DOHH2 (cell line): ENCODE results near the gene COL5A3.

Source experiments
- H3F3A ChIP-seq: fragments of 200-600 bp; sonication (generic), shearing (Covaris generic); 2 replicates; pipeline ENCODE4 v1.6.0; 2016; ENCODE audit warnings: antibody characterized with exemption, mild to moderate bottlenecking; ENCODE audit not compliant: control insufficient read depth, insufficient read depth
- H3K27ac ChIP-seq: fragments of 200-600 bp; sonication (generic); 2 replicates; pipeline ENCODE4 v1.5.1; 2014; ENCODE audit warnings: low read depth, mild to moderate bottlenecking, low read length, moderate library complexity
- H3K27me3 ChIP-seq: fragments of 200-600 bp; sonication (generic); 2 replicates; pipeline ENCODE4 v1.6.1; 2014; ENCODE audit warnings: mild to moderate bottlenecking, low read length, mixed read lengths; ENCODE audit not compliant: control insufficient read depth
- H3K36me3 ChIP-seq: fragments of 200-600 bp; sonication (generic); 2 replicates; pipeline ENCODE4 v1.6.1; 2014; ENCODE audit warnings: mild to moderate bottlenecking, low read length, moderate library complexity, mixed read lengths; ENCODE audit not compliant: control insufficient read depth
- H3K4me1 ChIP-seq: fragments of 200-600 bp; sonication (generic); 2 replicates; pipeline ENCODE4 v1.6.1; 2014; ENCODE audit warnings: mild to moderate bottlenecking, low read length, mixed read lengths; ENCODE audit not compliant: control insufficient read depth
- H3K4me2 ChIP-seq: fragments of 200-600 bp; sonication (generic); 2 replicates; pipeline ENCODE4 v1.6.0; 2014; ENCODE audit warnings: mild to moderate bottlenecking, low read length, moderate library complexity
- H3K4me3 ChIP-seq: fragments of 200-600 bp; sonication (generic); 2 replicates; pipeline ENCODE4 v1.5.1; 2014; ENCODE audit warnings: mild to moderate bottlenecking, low read length, mixed read lengths
- H3K79me2 ChIP-seq: fragments of 200-600 bp; sonication (generic); 2 replicates; pipeline ENCODE4 v1.6.1; 2014; ENCODE audit warnings: mild to moderate bottlenecking, low read length, mixed read lengths; ENCODE audit not compliant: control insufficient read depth
- H3K9me2 ChIP-seq: fragments of 200-600 bp; sonication (generic); replicated peaks from 2 replicates; pipeline ENCODE4 v1.6.1; 2014; ENCODE audit warnings: mild to moderate bottlenecking, low read length, mixed read lengths; ENCODE audit not compliant: control insufficient read depth
- H3K9me3 ChIP-seq: fragments of 200-600 bp; sonication (generic); 2 replicates; pipeline ENCODE4 v1.6.1; 2014; ENCODE audit warnings: antibody characterized with exemption, low read length, mixed read lengths; ENCODE audit not compliant: control insufficient read depth, insufficient read depth
- H4K20me1 ChIP-seq: fragments of 200-600 bp; sonication (generic); 2 replicates; pipeline ENCODE4 v1.6.0; 2014; ENCODE audit warnings: low read depth, mild to moderate bottlenecking, antibody characterized with exemption, low read length, moderate library complexity; ENCODE audit not compliant: control insufficient read depth, insufficient read depth
- CTCF ChIP-seq: fragments of 200-600 bp; sonication (generic); IDR thresholded peaks from one replicate; pipeline ENCODE4 v1.5.1; 2014; ENCODE audit warnings: antibody characterized with exemption, mild to moderate bottlenecking, low read depth, low read length; ENCODE audit not compliant: poor library complexity, severe bottlenecking
- EZH2phosphoT487 ChIP-seq: fragments of 200-600 bp; sonication (generic); IDR thresholded peaks from 2 replicates; pipeline ENCODE4 v1.6.1; 2017; ENCODE audit warnings: borderline replicate concordance, mild to moderate bottlenecking, antibody characterized with exemption, low read length, moderate library complexity, mixed read lengths

COL5A3 gene

GRCh38 chr19:10010247-10010691 lies at the start of gene COL5A3:
Gene COL5A3 (minus strand): TSS chr19:10010504. CDS start chr19:10010385, 119 bp downstream.
- no peaks in the 10 kb centered on the region for H3K36me3 ChIP-seq
- no peaks in the 10 kb centered on the region for H4K20me1 ChIP-seq
- no peak within 1 kb of the TSS for H3K4me2 ChIP-seq
- no peaks in the 10 kb centered on the region for H3K79me2 ChIP-seq
- peaks cover 7% of the 10 kb centered on the region; the same call in 1 of the 2 replicates for H3K27me3 ChIP-seq
- no peaks in the 10 kb centered on the region for H3K9me2 ChIP-seq
- no peak within 1 kb of the TSS for H3K27ac ChIP-seq
- H3K9me3 ChIP-seq, result no peaks in the 10 kb centered on the region
- H3K4me1 ChIP-seq, result no peaks in the 10 kb centered on the region
- H3K4me3 ChIP-seq, result no peak within 1 kb of the TSS
- H3F3A ChIP-seq, result no peaks in the 10 kb centered on the region
- TF ChIP-seq CTCF (no peak), EZH2phosphoT487 (no peak)

GRCh38 chr19:10052602-10053360 lies 42.5 kb upstream of the COL5A3 start:
- H4K20me1 ChIP-seq, result no peaks in the 10 kb centered on the region
- no peaks in the 10 kb centered on the region for H3K79me2 ChIP-seq
- TF ChIP-seq CTCF (no peak), EZH2phosphoT487 (no peak)
- H3K4me1 ChIP-seq, result no peaks in the 10 kb centered on the region
- H3K4me3 ChIP-seq, result no peak overlapping the region
- H3K9me3 ChIP-seq, result no peaks in the 10 kb centered on the region
- H3K36me3 ChIP-seq, result no peaks in the 10 kb centered on the region
- H3K4me2 ChIP-seq, result no peak overlapping the region
- no peaks in the 10 kb centered on the region for H3F3A ChIP-seq
- no peak overlapping the region for H3K27ac ChIP-seq
- no peaks in the 10 kb centered on the region for H3K27me3 ChIP-seq
- H3K9me2 ChIP-seq, result no peaks in the 10 kb centered on the region

GRCh38 chr19:10049626-10050025 lies 39.3 kb upstream of the COL5A3 start:
- no peak overlapping the region for H3K4me3 ChIP-seq
- H3K4me2 ChIP-seq, result no peak overlapping the region
- TF ChIP-seq EZH2phosphoT487 (no peak), CTCF (no peak)
- no peaks in the 10 kb centered on the region for H3K9me2 ChIP-seq
- no peaks in the 10 kb centered on the region for H3K4me1 ChIP-seq
- no peaks in the 10 kb centered on the region for H3K9me3 ChIP-seq
- H3K27ac ChIP-seq, result no peak overlapping the region
- H3K27me3 ChIP-seq, result peaks cover 3% of the 10 kb centered on the region; the same call in 1 of the 2 replicates
- no peaks in the 10 kb centered on the region for H3F3A ChIP-seq
- no peaks in the 10 kb centered on the region for H3K36me3 ChIP-seq
- no peaks in the 10 kb centered on the region for H3K79me2 ChIP-seq
- H4K20me1 ChIP-seq, result no peaks in the 10 kb centered on the region
